Measurements from ENCODE around the gene C2orf78.
"Not testable (repeated sequence)": the region's sequence is repeated elsewhere in the genome, so short reads cannot be mapped to it uniquely, and the experiment has no call there.

The C2orf78 gene

DNA sequence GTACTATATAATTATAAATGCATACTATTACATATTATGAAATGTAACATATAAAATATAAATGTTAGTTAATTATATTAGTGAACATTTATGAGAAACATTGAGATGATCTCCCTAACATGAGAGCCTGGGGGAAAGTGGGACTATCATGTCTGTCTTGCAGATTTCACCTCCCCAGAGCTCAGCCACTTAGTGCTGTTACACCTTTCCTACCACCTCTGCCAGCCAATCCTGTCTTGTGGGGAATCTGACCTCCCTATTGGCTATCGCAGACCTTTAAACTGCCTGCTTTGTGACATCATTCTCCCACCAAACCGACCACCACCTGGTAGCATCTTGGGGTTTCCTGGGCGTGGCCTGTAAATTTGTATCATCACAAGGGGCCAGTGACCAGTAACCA is at the start of gene C2orf78:
C2orf78 (plus strand) TSS at position 301 of the 400 bp plus-strand sequence. CDS start 127 bp downstream, outside the sequence.
- DNase-seq: not testable (repeated sequence)

GRCh38 chr2:73736378-73736777 is 47.6 kb upstream of the C2orf78 start:
- no peak for DNase-seq

DNA sequence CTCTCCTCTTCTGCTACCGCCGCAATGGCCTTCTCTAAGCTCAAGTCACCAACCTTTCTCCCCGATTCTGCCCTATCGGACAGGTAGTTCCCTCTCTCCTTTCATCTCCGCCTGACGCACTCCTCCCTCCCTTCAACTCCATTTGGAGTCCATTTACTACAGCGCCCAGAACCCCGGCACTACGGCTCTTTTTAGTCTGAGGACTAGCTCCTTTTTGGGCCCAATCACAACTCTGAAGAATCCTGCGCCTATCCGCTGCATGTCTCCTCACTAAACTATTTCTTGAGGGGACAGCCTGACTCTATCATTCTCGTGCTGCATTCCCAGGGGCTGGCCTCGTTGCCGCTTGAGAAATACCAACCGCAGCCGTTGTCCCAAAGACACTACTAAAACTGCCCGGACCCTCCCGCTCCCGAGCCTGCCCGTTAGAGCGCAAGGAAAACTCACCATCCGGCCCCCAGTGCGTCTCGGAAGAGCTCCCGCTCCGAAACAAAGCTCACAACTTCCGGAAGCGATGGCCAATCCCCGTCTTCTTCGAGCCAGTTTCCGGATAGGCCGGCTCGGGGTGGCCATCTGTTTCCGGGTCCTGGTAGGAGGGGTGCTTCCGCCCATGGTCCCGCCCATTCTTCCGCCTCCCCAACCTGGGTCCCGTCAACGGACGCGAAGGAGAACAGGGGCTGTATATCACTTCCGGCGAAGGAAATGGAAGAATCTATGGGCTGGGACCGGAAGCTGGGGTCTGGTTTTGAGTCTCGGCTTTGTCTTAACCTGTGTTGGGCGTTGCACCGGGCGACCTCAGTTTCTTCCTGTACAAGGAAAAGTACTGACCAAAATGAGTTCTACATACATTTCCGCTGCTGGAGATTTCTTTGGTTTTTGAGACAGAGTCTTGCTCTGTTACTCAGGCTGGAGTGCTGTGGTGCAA is 46.9 kb upstream of the C2orf78 start, which contains the start of gene TPRKB:
TPRKB (minus strand) TSS at position 491 of the 925 bp plus-strand sequence. CDS start 2,776 bp downstream, outside the sequence.
- peak; percentile 95 for DNase-seq

- no peak for DNase-seq
Measured at GRCh38 chr2:73739101-73739500, 44.9 kb upstream of the C2orf78 start.

DNA sequence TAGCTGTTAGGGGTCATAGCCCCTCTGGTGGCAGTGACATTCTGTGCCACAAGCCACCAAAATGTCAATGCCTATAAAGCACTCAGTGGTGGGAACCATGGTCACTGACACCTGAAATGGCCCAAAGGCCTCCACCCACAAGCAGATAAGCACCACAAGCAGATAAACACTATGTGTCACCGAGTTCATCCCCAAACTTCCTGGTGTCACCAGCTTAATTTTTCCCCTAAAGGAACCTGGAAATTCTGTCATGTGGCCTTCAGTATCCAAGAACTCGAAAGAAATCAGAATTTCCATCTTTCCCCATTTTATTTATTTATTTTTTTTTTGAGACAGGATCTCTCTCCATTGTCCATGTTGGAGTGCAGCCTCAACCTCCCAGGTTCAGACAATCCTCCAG is 43.2 kb upstream of the C2orf78 start:
- no peak for DNase-seq

DNA sequence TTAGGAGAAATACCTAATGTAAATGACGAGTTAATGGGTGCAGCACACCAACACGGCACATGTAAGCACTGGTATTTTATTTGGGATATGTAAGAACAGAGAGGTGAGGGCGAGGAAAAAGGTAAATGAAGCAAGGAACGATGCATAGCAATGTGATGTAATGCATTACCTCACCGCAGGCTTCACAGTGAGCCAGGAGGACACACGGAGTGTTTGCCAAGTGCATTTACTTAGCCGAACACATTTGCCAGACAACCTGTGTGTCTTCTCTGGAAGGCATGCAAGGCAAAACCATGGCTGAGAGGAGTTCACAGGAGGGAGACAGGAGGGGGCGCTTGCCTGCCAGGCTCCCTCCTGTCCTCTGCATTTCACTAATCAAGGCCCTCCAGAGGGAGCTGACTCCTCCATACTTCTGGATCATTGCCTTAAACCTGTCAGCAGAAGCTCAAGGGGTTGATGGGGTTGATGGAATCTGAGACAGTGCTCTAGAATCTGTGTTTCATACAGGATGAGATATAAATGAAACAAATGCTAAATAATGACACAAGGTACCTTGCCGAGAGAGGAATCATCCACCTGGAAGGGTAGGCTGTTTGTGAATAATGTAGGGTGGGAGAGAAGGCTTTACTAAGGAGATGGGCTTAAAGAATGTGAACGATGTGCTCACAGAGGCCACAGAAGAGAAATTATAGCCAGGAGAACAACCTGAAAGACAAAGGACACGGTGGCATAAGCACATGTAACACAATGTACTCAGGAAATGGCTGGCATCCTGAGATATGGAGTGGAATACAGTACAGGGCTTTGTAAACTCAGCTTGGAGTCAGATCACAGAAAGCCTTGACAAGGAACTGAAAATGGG is 37.7 kb upstream of the C2orf78 start:
- no peak for DNase-seq

- no peak for DNase-seq
Measured at GRCh38 chr2:73746877-73747208, 37.1 kb upstream of the C2orf78 start.

DNA sequence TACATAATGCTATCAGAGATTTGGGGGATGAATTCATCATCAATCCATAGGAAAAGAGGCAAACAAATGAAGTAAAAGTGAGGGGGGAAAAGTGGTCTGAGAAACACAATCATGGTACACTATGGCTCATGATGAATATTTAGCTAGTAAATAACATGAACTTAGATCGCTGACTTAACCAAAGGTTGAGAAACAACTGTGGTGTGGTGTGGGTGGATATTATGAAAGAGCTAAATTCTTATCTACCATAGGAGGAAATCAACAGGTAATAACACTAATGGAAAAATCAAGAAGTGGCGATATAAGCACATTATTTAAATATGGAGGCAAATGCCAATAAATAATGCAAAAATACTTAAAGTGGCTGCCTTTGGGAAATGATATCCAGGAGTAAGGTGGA is 34.7 kb upstream of the C2orf78 start:
- no peak for DNase-seq

GRCh38 chr2:73754332-73754731 is 29.7 kb upstream of the C2orf78 start:
- not testable (repeated sequence) for DNase-seq

DNA sequence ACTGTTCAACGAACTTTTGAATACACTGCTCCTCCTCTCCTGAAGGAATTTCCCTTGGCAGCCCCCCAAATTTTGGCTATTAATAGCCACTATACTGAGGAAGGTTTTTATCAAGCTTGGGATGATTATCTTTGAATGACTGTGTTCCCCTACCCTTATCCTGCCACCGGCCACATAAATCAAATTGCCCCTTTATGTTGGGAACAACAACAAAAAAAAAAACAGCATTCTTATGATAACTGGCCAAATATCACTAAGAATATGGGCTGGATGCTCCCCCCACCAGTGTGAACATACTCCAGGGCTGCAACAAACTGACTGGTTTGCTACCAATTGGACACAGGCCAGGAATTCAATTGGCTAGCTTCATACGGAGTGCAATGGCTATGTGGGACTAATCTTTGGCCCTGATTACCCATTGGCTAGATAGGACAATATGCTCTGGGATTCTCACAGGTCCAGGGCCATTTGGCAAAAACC is 24.7 kb upstream of the C2orf78 start:
- no peak for DNase-seq

DNA sequence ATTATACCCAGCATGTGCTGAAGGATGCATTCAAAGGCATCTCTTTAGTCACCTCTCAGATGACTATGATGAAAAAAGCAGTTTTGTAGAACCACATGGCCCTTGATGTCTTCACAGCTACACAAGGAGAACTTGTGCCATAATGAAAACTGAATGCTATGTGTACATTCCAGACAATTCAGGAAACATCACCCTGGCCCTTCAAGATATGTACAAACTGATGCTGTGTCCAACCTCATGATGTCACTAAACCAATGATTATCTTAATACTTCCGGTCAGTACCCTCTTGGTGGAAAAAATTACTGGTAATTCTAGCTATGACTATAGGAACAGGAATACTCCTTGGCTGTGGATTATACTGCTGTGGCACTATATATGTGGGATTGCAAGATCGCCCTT is 24.1 kb upstream of the C2orf78 start:
- no peak for DNase-seq

GRCh38 chr2:73762571-73762970 is 21.4 kb upstream of the C2orf78 start:
- DNase-seq: no peak

DNA sequence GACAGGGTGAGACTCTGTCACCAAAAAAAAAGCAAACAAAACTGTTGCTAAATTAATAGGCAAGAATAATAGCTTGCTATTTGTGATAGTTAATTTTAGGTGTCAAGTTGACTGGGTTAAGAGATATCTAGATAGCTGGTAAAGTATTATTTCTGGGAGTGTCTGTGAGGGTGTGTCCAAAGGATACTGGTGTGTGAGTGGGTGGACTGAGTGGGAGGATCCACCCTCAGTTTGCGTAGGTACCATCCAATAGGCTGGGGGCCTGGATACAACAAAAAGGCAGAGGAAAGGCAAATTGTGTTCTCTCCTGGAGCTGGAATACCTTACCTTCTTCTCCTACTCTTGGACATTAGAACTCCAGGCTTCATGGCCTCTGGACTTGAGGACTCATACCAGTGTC is 19.0 kb upstream of the C2orf78 start:
- no peak for DNase-seq

GRCh38 chr2:73766349-73766748 is 17.6 kb upstream of the C2orf78 start:
- DNase-seq: no peak

DNA sequence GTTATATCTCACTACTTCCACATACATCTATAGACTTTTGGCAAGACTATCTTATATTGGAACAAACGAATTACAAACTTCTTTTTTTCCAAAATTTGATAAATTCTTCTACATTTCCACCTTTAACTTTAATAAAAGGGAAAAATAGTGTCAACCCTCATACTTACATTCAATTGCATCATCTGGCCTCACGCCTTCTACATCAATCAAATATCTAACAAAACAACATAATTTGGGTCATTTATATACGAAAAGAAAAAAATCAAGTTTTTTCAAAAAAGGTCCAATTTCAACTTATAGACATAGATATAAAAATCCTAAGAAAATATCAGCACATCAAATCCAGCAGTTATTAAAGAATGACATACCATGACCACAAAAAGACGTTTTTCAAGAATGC is 17.0 kb upstream of the C2orf78 start:
- no peak for DNase-seq

DNA sequence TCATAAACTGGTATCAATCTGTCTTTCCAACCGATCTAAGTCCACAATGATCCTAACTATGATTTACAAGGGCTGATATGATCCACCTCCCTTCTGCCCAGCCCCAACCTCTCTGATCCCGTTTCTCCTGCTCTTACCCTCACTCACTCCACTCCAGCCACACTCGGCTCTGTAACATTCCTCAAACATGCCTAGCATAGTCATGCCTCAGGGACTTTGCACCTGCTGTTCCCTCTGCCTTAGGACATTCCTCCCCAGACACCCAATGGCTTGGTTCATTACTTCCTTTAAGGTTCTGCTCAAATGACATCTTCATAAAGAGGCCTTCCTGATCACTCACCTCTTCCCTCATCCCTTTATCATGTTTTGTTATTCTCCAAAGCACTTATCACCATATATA is 13.3 kb upstream of the C2orf78 start:
- DNase-seq: no peak

DNA sequence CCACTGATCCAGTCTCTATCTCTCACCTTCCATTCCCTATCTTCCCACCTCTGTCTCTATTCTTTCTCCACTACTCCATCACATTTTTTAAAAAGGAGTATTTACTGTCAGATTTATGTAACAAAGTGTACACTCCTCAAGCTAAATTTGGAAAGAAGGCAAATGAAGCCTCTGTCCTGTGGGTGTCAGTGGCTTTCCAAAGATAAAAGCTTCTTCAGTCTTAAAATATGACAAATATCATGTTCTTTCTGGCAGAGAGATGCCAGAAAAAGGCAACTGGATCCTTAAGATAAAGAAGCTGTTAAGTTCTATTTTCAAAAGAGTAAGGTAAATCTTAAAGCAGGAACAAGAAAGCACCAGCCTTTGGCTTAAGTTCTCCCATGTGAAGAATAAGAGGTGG is 11.2 kb upstream of the C2orf78 start:
- no peak for DNase-seq

DNA sequence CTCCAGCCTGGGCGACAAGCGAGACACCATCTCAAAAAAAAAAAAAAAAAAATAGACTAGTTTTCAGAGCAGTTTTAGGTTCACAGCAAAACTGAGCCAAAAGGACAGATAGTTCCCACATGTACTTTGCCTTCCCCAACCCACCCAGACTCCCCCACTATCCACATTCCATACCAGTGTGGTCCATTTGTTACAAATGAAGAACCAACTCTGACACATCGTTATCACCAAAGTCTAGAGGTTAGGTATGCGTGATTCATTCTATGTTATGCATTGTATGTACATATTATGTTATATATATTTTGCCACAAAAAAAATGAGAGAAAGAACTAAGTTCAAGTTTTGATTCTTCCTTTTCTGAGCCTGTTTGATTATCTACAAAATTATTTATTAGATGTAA is 7.6 kb upstream of the C2orf78 start:
- DNase-seq: no peak

- no peak for DNase-seq
Measured at GRCh38 chr2:73776869-73777519, 7.0 kb upstream of the C2orf78 start.

DNA sequence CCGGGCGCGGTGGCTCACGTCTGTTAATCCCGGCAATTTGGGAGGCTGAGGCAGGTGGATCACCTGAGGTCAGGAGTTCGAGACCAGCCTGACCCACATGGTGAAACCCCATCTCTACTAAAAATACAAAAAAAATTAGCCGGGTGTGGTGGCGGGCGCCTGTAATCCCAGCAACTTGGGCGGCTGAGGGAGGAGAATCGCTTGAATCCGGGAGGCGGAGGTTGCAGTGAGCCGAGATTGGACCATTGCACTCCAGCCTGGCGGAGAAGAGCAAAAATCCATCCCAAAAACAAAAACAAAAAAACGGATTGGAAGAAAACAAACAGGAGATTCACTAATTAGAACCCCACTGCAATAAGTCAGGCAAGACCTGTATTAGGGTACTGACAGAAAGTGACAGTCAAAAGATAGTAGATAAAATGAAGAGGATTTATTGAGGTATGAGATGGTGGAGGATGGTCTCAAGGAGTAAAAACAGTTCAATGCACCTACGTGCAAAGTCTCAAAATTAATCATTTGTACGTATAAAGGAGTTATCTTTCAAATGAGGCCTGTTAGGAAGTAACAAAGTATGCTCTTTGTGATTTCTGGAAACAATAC is 5.0 kb upstream of the C2orf78 start:
- DNase-seq: not testable (repeated sequence)

GRCh38 chr2:73779467-73780236 is 4.3 kb upstream of the C2orf78 start, which contains the start of gene DUSP11:
Gene DUSP11, minus strand, starts transcription at chr2:73780103. Its CDS starts 129 bp downstream, at chr2:73779974.
- DNase-seq: peak; percentile 66

- no peak for DNase-seq
Measured at GRCh38 chr2:73780237-73780582, 3.8 kb upstream of the C2orf78 start.

Measured in NCI-H2107 (cell line).